DND-41 (cell line): Measurements from ENCODE around the gene IQCH.

Source experiments
- EZH2 ChIP-seq: IDR thresholded peaks from 3 replicates; pipeline ENCODE4 v1.6.1; 2012; ENCODE audit warnings: borderline replicate concordance, low read depth, mild to moderate bottlenecking, moderate library complexity, low read length, inconsistent platforms; ENCODE audit not compliant: severe bottlenecking
- TF ChIP-seq, protein P1 (sequence below): IDR thresholded peaks from 2 replicates; pipeline ENCODE4 v1.5.1; 2012; ENCODE audit warnings: borderline replicate concordance, low read length, moderate library complexity, mild to moderate bottlenecking; ENCODE audit not compliant: poor library complexity, severe bottlenecking; ENCODE audit errors: extremely low read depth

DNA sequence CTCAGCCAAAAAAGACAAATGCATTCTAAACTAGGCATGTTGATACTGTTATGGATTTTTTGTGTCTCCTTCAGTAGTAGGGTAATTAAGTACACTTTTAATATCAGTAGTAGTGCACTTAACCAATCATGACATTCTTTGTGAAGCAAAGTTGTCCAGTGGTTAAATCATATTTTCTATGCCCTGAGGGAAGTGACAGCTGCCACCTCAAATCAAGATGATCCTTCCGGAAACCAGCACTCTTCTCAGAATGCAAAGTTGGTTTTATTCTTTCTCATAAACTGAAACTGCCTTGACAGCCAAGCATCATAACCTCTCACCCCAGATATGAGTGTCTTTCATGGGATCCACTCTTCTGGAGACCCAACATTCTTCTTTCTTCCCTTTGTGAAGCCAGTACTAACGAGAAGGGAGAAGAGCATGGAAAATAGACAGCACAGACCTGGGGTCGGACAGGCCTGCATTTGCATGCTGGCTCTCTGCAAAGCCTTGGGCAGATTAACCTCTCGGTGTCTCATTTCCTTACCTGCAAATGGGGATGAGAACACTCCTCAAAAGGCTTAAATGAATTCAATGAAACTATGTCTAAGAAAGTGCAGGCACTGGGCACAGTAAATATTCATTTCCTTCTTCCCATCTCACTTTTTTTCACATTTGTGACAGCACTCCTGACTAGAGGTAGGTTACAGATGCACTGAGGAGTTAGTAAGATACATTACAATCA is 13.3 kb upstream of the IQCH start:
- TF ChIP-seq, protein P1, sequence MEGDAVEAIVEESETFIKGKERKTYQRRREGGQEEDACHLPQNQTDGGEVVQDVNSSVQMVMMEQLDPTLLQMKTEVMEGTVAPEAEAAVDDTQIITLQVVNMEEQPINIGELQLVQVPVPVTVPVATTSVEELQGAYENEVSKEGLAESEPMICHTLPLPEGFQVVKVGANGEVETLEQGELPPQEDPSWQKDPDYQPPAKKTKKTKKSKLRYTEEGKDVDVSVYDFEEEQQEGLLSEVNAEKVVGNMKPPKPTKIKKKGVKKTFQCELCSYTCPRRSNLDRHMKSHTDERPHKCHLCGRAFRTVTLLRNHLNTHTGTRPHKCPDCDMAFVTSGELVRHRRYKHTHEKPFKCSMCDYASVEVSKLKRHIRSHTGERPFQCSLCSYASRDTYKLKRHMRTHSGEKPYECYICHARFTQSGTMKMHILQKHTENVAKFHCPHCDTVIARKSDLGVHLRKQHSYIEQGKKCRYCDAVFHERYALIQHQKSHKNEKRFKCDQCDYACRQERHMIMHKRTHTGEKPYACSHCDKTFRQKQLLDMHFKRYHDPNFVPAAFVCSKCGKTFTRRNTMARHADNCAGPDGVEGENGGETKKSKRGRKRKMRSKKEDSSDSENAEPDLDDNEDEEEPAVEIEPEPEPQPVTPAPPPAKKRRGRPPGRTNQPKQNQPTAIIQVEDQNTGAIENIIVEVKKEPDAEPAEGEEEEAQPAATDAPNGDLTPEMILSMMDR, result no peak
- TF ChIP-seq EZH2, result no peak
